ENCODE data around the gene EEA1.

DNA sequence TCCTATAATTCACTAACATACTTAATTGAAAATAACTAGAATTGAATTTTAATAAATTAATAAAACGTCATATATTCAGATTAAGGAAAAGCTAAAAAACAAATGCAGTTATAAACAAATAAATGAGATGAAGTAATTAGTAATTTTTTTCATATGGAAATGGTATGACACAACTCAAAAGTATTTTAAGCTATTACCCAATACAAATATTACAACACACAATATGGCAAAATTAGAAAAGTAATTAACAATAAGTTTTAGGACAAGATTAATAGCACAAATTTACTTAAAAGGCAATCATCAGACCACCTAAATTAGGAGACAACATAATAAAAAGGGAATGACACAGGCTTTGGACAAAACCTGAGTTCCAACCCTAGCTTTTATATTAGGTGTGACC, 81.7 kb downstream of the EEA1 start:
- TF ChIP-seq, protein P1, sequence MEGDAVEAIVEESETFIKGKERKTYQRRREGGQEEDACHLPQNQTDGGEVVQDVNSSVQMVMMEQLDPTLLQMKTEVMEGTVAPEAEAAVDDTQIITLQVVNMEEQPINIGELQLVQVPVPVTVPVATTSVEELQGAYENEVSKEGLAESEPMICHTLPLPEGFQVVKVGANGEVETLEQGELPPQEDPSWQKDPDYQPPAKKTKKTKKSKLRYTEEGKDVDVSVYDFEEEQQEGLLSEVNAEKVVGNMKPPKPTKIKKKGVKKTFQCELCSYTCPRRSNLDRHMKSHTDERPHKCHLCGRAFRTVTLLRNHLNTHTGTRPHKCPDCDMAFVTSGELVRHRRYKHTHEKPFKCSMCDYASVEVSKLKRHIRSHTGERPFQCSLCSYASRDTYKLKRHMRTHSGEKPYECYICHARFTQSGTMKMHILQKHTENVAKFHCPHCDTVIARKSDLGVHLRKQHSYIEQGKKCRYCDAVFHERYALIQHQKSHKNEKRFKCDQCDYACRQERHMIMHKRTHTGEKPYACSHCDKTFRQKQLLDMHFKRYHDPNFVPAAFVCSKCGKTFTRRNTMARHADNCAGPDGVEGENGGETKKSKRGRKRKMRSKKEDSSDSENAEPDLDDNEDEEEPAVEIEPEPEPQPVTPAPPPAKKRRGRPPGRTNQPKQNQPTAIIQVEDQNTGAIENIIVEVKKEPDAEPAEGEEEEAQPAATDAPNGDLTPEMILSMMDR (IDR thresholded peaks at IDR 0.05), result no peak
- TF ChIP-seq EP300 (IDR thresholded peaks at IDR 0.05) (no peak), POLR2AphosphoS5 (IDR thresholded peaks at IDR 0.05) (no peak)
